Testis (tissue), 2 donors: Measurements from ENCODE around the gene SLC24A3.

Experiments used
- CTCF ChIP-seq, 3 experiments: fragments of 450-650 bp in 2 of 3; fragments of 200-600 bp in 1 of 3; sonication (generic) in 1 of 3; IDR thresholded peaks; one replicate each; pipeline ENCODE4 v1.5.1; 2016 to 2019; ENCODE audit warnings: antibody characterized with exemption in 3 of 3, mild to moderate bottlenecking in 2 of 3, moderate library complexity in 1 of 3
- POLR2A ChIP-seq: fragments of 450-650 bp; IDR thresholded peaks from one replicate; pipeline ENCODE4 v1.6.1; 2017; ENCODE audit warnings: antibody characterized with exemption, mild to moderate bottlenecking, moderate library complexity

- no peak for TF ChIP-seq POLR2A
- no peak for TF ChIP-seq CTCF (IDR thresholded peaks at IDR 0.05)
Observed at GRCh38 chr20:19676202-19676601, 463.8 kb downstream of the SLC24A3 start.
